A549 (cell line): ENCODE results near the gene ALX3. TPM values are rescaled to one million over a fixed set of nuclear protein-coding genes. Genes with fewer than 3 reads are reported as not detected.

Source experiments
- ATAC-seq, 2 experiments: fragments of 200-7000 bp in 1 of 2; fragments of >200 bp in 1 of 2; cut with Nextera tagmentation in 1 of 2; cut with Tn5 transposase in 1 of 2; 3 replicates each; pipeline versions ENCODE4 v1.8.0 to v1.9.1; 2018 to 2020; ENCODE audit warnings: mild to moderate bottlenecking in 1 of 2, moderate library complexity in 1 of 2
- CTCF ChIA-PET: fragments of 300-600 bp; sonication (Branson Sonifier 250); formaldehyde crosslinking; extraction: SDS; loops from one replicate; lab custom pipeline; 2021; ENCODE audit warnings: antibody characterized with exemption, inconsistent platforms; lab: Yijun Ruan, JAX
- POLR2A ChIA-PET: fragments of 350-600 bp; formaldehyde crosslinking; extraction: SDS; loops from one replicate; lab custom pipeline; 2021; ENCODE audit warnings: antibody characterized with exemption, inconsistent platforms; lab: Yijun Ruan, JAX
- DNase-seq, 2 experiments: peaks; one replicate each; pipeline versions ENCODE4 v3.0.0 to v3.0.0-alpha.2; 2011 to 2016; ENCODE audit warnings: low read depth in 1 of 2, low spot score in 1 of 2
- FAIRE-seq: peaks from 2 replicates; lab custom pipeline; 2011; peaks lifted over from hg19 to GRCh38; lab: Jason Lieb, UNC
- H3K27ac ChIP-seq, 2 experiments: fragments of >200 bp; sonication (Bioruptor Twin); formaldehyde crosslinking; 3 replicates each; pipeline ENCODE4 v1.5.1; 2016 to 2017
- H3K4me1 ChIP-seq: fragments of >200 bp; sonication (Bioruptor Twin); formaldehyde crosslinking; 3 replicates; pipeline ENCODE4 v1.6.1; 2016
- H3K4me2 ChIP-seq: fragments of >200 bp; sonication (Bioruptor Twin); formaldehyde crosslinking; 3 replicates; pipeline ENCODE4 v1.6.1; 2016
- H3K4me3 ChIP-seq: fragments of >200 bp; sonication (Bioruptor Twin); formaldehyde crosslinking; 3 replicates; pipeline ENCODE4 v1.5.1; 2016
- H3K9me3 ChIP-seq: fragments of >200 bp; sonication (Bioruptor Twin); formaldehyde crosslinking; 3 replicates; pipeline ENCODE4 v1.6.1; 2016
- ATOH8 ChIP-seq: fragments of 250-450 bp; sonication (Bioruptor Pico); IDR thresholded peaks from 2 replicates; pipeline ENCODE4 v1.5.0; 2020; ENCODE audit warnings: low read depth, mild to moderate bottlenecking, moderate library complexity
- BCL3 ChIP-seq: fragments of >200 bp; sonication (Bioruptor Twin); formaldehyde crosslinking; IDR thresholded peaks from 3 replicates; pipeline ENCODE4 v1.6.1; 2016
- CBX8 ChIP-seq: fragments of 200-600 bp; sonication (generic); IDR thresholded peaks from 2 replicates; pipeline ENCODE4 v1.6.1; 2016
- CHD2 ChIP-seq: fragments of 150-350 bp; IDR thresholded peaks from 2 replicates; pipeline ENCODE4 v1.6.1; 2014; ENCODE audit warnings: low read length; ENCODE audit not compliant: partially characterized antibody
- EP300 ChIP-seq, 2 experiments: fragments of >200 bp; sonication (Bioruptor Twin); formaldehyde crosslinking; IDR thresholded peaks; 2 replicates in 1 of 2; 3 replicates in 1 of 2; pipeline ENCODE4 v1.6.1; 2016 to 2017
- ESRRA ChIP-seq: fragments of 150-350 bp; IDR thresholded peaks from 2 replicates; pipeline ENCODE4 v1.6.1; 2014; ENCODE audit warnings: mild to moderate bottlenecking, low read length, borderline replicate concordance
- FOSB ChIP-seq: fragments of 250-450 bp; sonication (Bioruptor Pico); IDR thresholded peaks from 2 replicates; pipeline ENCODE4 v1.5.0; 2020; ENCODE audit warnings: mild to moderate bottlenecking, moderate library complexity
- HES2 ChIP-seq: fragments of >200 bp; sonication (Bioruptor Twin); formaldehyde crosslinking; IDR thresholded peaks from 2 replicates; pipeline ENCODE4 v1.6.1; 2016
- HEYL ChIP-seq: fragments of 250-450 bp; sonication (Bioruptor Pico); IDR thresholded peaks from 2 replicates; pipeline ENCODE4 v1.8.0; 2021; ENCODE audit warnings: mild to moderate bottlenecking, moderate library complexity
- HMGXB4 ChIP-seq: fragments of 250-450 bp; sonication (Bioruptor Pico); IDR thresholded peaks from 2 replicates; pipeline ENCODE4 v1.5.0; 2021; ENCODE audit warnings: mild to moderate bottlenecking, moderate library complexity, borderline replicate concordance
- MAFK ChIP-seq: fragments of 450-650 bp; IDR thresholded peaks from 2 replicates; pipeline ENCODE4 v1.6.1; 2014; ENCODE audit not compliant: partially characterized antibody
- MAZ ChIP-seq: fragments of 150-350 bp; IDR thresholded peaks from 2 replicates; pipeline ENCODE4 v1.6.1; 2014; ENCODE audit warnings: antibody characterized with exemption, low read depth, low read length, borderline replicate concordance
- NPAS2 ChIP-seq: fragments of 250-450 bp; sonication (Bioruptor Pico); IDR thresholded peaks from 2 replicates; pipeline ENCODE4 v1.8.0; 2022; ENCODE audit warnings: mild to moderate bottlenecking, moderate library complexity, borderline replicate concordance
- NR3C1 ChIP-seq: fragments of >200 bp; sonication (Bioruptor Twin); formaldehyde crosslinking; IDR thresholded peaks from 3 replicates; pipeline ENCODE4 v1.6.1; 2017
- PBX3 ChIP-seq: IDR thresholded peaks from 2 replicates; pipeline ENCODE4 v1.6.1; 2012
- RARB ChIP-seq: fragments of 250-450 bp; sonication (Bioruptor Pico); IDR thresholded peaks from 2 replicates; pipeline ENCODE4 v1.8.0; 2021; ENCODE audit warnings: mild to moderate bottlenecking, moderate library complexity
- RFX5 ChIP-seq: fragments of 450-650 bp; IDR thresholded peaks from 2 replicates; pipeline ENCODE4 v1.7.1; 2014; ENCODE audit warnings: antibody characterized with exemption, mild to moderate bottlenecking, moderate library complexity
- RNF2 ChIP-seq: fragments of 200-600 bp; sonication (generic); IDR thresholded peaks from 2 replicates; pipeline ENCODE4 v1.6.1; 2016; ENCODE audit warnings: low read depth, mild to moderate bottlenecking, antibody characterized with exemption, moderate library complexity, borderline replicate concordance
- SREBF2 ChIP-seq: fragments of 450-650 bp; IDR thresholded peaks from 2 replicates; pipeline ENCODE4 v1.6.1; 2014; ENCODE audit warnings: mild to moderate bottlenecking, moderate library complexity
- TFCP2L1 ChIP-seq: fragments of 250-450 bp; sonication (Bioruptor Pico); IDR thresholded peaks from 2 replicates; pipeline ENCODE4 v1.5.0; 2021; ENCODE audit warnings: mild to moderate bottlenecking
- ZFP36 ChIP-seq: fragments of 450-650 bp; IDR thresholded peaks from 2 replicates; pipeline ENCODE4 v1.6.1; 2014; ENCODE audit warnings: borderline replicate concordance; ENCODE audit not compliant: partially characterized antibody
- ZNF302 ChIP-seq: fragments of 250-450 bp; sonication (Bioruptor Pico); IDR thresholded peaks from 2 replicates; pipeline ENCODE4 v1.9.0; 2021; ENCODE audit warnings: inconsistent platforms, mild to moderate bottlenecking, moderate library complexity
- ZSCAN20 ChIP-seq: fragments of 250-450 bp; sonication (Bioruptor Pico); IDR thresholded peaks from 2 replicates; pipeline ENCODE4 v1.8.0; 2022; ENCODE audit warnings: mild to moderate bottlenecking, moderate library complexity
- WGBS: methylation state at CpG from one replicate; pipeline ENCODE4 v1.1.6; 2017; ENCODE audit errors: missing lambda C conversion rate; 5-methylcytosine and 5-hydroxymethylcytosine counted together
- polyA plus RNA-seq, 4 experiments: library from polyadenylated mRNA; depleted of rRNA in 3 of 4; stranded (reverse); fragments of >200 nt; fragmentation: RNase III in 1 of 4; extraction: RNeasy Plus Mini Kit Qiagen cat#74134 plus additional on column Dnase treatment in 1 of 4; gene quantifications; 2 replicates in 3 of 4; 3 replicates in 1 of 4; pipeline ENCODE4 v1.2.3, GENCODE V29; 2011 to 2017

Gene ALX3
- polyA plus RNA-seq, 2 of the 4 experiments (the other 2 are of a cell fraction): not detected

GRCh38 chr1:110084227-110085078 is 14.0 kb upstream of the ALX3 start:
- TF ChIP-seq ZSCAN20: no peak
- TF ChIP-seq NR3C1: no peak
- TF ChIP-seq HEYL (CRISPR knock-in tag): no peak
- TF ChIP-seq HES2: no peak
- TF ChIP-seq RNF2: no peak
- TF ChIP-seq FOSB (CRISPR knock-in tag): no peak
- no peak for TF ChIP-seq PBX3
- TF ChIP-seq EP300 (IDR thresholded peaks at IDR 0.05): no peak
- no peak for TF ChIP-seq ZFP36
- no peak for TF ChIP-seq TFCP2L1
- TF ChIP-seq MAZ: no peak
- TF ChIP-seq NPAS2: no peak
- no peak for TF ChIP-seq BCL3
- no peak for TF ChIP-seq HMGXB4 (CRISPR knock-in tag)
- TF ChIP-seq RARB (CRISPR knock-in tag): no peak
- TF ChIP-seq SREBF2: no peak
- no peak for TF ChIP-seq ESRRA
- WGBS: 84% methylated on average over 72 of the region's 72 CpGs
- no peak for FAIRE-seq
- no peak for DNase-seq
- H3K27ac ChIP-seq: no peak overlapping the region
- H3K4me1 ChIP-seq: no peaks in the 10 kb centered on the region
- POLR2A ChIA-PET: no interaction called here
- H3K9me3 ChIP-seq: no peaks in the 10 kb centered on the region
- H3K4me3 ChIP-seq: no peak overlapping the region
- CTCF ChIA-PET: no interaction called here
- no peak for ATAC-seq
- no peak overlapping the region for H3K4me2 ChIP-seq

- ChIA-PET POLR2A (no interaction called here), CTCF (no interaction called here)
- ATAC-seq (no peak), DNase-seq (no peak), FAIRE-seq (no peak)
- H3K4me1 ChIP-seq: no peaks in the 10 kb centered on the region
- no peak overlapping the region for H3K4me3 ChIP-seq
- no peak overlapping the region for H3K4me2 ChIP-seq
- whole genome bisulfite sequencing: 83% methylated on average over 22 of the region's 37 CpGs
- no peak overlapping the region for H3K27ac ChIP-seq
- no peaks in the 10 kb centered on the region for H3K9me3 ChIP-seq
- TF ChIP-seq HEYL (CRISPR knock-in tag) (no peak), ZNF302 (CRISPR knock-in tag) (no peak), MAZ (no peak), ATOH8 (no peak), RFX5 (no peak), MAFK (no peak), CHD2 (no peak), CBX8 (no peak)
These were observed 13.4 kb upstream of the ALX3 start for GRCh38 chr1:110083866-110084226.
